IMR-90 (cell line): Measurements from ENCODE around the gene BAZ2B.

Source experiments
- CTCF ChIP-seq: conservative IDR thresholded peaks from 2 replicates; pipeline ENCODE4 v1.5.1; 2012; ENCODE audit warnings: mild to moderate bottlenecking, low read depth, low read length, improper control_type of control experiment
- MAZ ChIP-seq: IDR thresholded peaks from 2 replicates; pipeline ENCODE4 v1.6.1; 2012; ENCODE audit warnings: low read depth, mild to moderate bottlenecking, low read length, improper control_type of control experiment, moderate library complexity, borderline replicate concordance
- POLR2A ChIP-seq: IDR thresholded peaks from 2 replicates; pipeline ENCODE4 v1.6.1; 2012; ENCODE audit warnings: mild to moderate bottlenecking, low read depth, low read length
- USF2 ChIP-seq: fragments of 150-350 bp; IDR thresholded peaks from 2 replicates; pipeline ENCODE4 v1.6.1; 2017; ENCODE audit warnings: mild to moderate bottlenecking, antibody characterized with exemption, low read length, low read depth

GRCh38 chr2:159362094-159362493 is 254.3 kb downstream of the BAZ2B start:
- TF ChIP-seq MAZ (no peak), POLR2A (no peak), CTCF (no peak), USF2 (no peak)
